Pancreas (tissue), 10 donors: ENCODE measurements around the gene RAD23A. TPM values are rescaled to one million over a fixed set of nuclear protein-coding genes. Genes with fewer than 3 reads are reported as not detected.

Experiments
- ATAC-seq, 4 donors: fragments of 200-7000 bp; cut with Tn5 transposase; one replicate each; pipeline versions ENCODE4 v1.8.0 to v1.9.1; 2020; ENCODE audit warnings: mild to moderate bottlenecking in 4 of 4, moderate library complexity in 4 of 4
- DNase-seq, 6 donors: peaks; one replicate each; pipeline ENCODE4 v3.0.0-alpha.2; 2020
- FAIRE-seq: peaks from 2 replicates; lab custom pipeline; 2012; peaks lifted over from hg19 to GRCh38; lab: Jason Lieb, UNC
- H3K27ac ChIP-seq, 4 donors: fragments of 200-600 bp; sonication (generic); 1 replicate in 3 of 4; 2 replicates in 1 of 4; pipeline versions ENCODE4 v1.5.0 to v1.8.0; 2020
- H3K27me3 ChIP-seq, 4 donors: fragments of 200-600 bp; one replicate each; pipeline ENCODE4 v1.8.0; 2021
- H3K36me3 ChIP-seq, 3 donors: fragments of 200-600 bp; sonication (generic) in 1 of 3; one replicate each; pipeline versions ENCODE4 v1.5.0 to v1.8.0; 2020 to 2021
- H3K4me1 ChIP-seq, 3 donors: fragments of 200-600 bp; one replicate each; pipeline ENCODE4 v1.8.0; 2021
- H3K4me3 ChIP-seq, 4 donors: fragments of 200-600 bp; sonication (generic) in 2 of 4; one replicate each; pipeline versions ENCODE4 v1.5.0 to v1.8.0; 2020 to 2021
- H3K9me3 ChIP-seq, 4 donors: fragments of 200-600 bp; one replicate each; pipeline ENCODE4 v1.8.0; 2021
- WGBS, 2 donors: extraction: QIAGEN DNeasy Blood & Tissue Kit; methylation state at CpG; one replicate each; pipeline ENCODE4 v1.1.7; 2013; 5-methylcytosine and 5-hydroxymethylcytosine counted together
- intact Hi-C, 3 donors: fragments of 100-400 bp; cut with DNase I; formaldehyde crosslinking; loops; one replicate each; pipeline versions ENCODE4 v1.11.1 to v1.14.2; 2022
- microRNA-seq, 2 donors: library from miRNA; unstranded; fragments of <30 nt; microRNA quantifications; one replicate each; pipeline versions ENCODE4 to v1.1.0, GENCODE V29; 2019 to 2020
- polyA plus RNA-seq, 2 donors: library from polyadenylated mRNA; stranded (reverse); fragments of 200-250 nt; gene quantifications; one replicate each; pipeline ENCODE4 v1.2.3, GENCODE V29; 2013
- total RNA-seq, 6 donors: library from RNA; stranded (reverse); fragmentation: NEBNext Ultra II Directional in 4 of 6; extraction: Animal tissue kit (Norgen Biotek cat#: 25700) in 4 of 6; gene quantifications; one replicate each; pipeline versions ENCODE4 v1.2.1 to v1.2.4, GENCODE V29; 2021 to 2023
- TF ChIP-seq, protein P1 (sequence below), 4 donors: fragments of 200-600 bp; sonication (generic) in 3 of 4; IDR thresholded peaks; one replicate each; pipeline versions ENCODE4 v1.5.0 to v1.8.0; 2021; ENCODE audit warnings: antibody characterized with exemption in 4 of 4
- donor health status: healthy with polysubstance abuse.
- donor health status: DM: no; HTN: no; CAD: no; lungs with moderate emphysema.
- donor health status: DM: no; HTN: no; CAD: no.
- donor health status: control.
- donor health status: control.
- donor health status: Bipolar disorder and iron deficiency.
- donor health status: DM: yes; HTN: yes; CAD: no.
- donor health status: DM: no; HTN: no; CAD: no.
- donor health status: DM: no; HTN: no; CAD: no.
- donor health status: DM: yes; HTN: yes; CAD: no.

The RAD23A gene
- total and polyA plus RNA-seq, 8 donors: 35.0 to 99.1 (median 46.8) TPM

- intact Hi-C loops: no loop called here
- TF ChIP-seq, protein P1, sequence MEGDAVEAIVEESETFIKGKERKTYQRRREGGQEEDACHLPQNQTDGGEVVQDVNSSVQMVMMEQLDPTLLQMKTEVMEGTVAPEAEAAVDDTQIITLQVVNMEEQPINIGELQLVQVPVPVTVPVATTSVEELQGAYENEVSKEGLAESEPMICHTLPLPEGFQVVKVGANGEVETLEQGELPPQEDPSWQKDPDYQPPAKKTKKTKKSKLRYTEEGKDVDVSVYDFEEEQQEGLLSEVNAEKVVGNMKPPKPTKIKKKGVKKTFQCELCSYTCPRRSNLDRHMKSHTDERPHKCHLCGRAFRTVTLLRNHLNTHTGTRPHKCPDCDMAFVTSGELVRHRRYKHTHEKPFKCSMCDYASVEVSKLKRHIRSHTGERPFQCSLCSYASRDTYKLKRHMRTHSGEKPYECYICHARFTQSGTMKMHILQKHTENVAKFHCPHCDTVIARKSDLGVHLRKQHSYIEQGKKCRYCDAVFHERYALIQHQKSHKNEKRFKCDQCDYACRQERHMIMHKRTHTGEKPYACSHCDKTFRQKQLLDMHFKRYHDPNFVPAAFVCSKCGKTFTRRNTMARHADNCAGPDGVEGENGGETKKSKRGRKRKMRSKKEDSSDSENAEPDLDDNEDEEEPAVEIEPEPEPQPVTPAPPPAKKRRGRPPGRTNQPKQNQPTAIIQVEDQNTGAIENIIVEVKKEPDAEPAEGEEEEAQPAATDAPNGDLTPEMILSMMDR (IDR thresholded peaks at IDR 0.05): no peak
- Histone ChIP-seq H3K36me3 (no peaks in the 10 kb centered on the region), H3K9me3 (no peaks in the 10 kb centered on the region), H3K4me1 (peaks cover 0 to 14% (median 3%) of the 10 kb centered on the region in 3 donors), H3K27me3 (no peaks in the 10 kb centered on the region), H3K4me3 (peak overlapping the region in 1 of 4 donors; percentile 22), H3K27ac (peak overlapping the region; percentile 46 to 75 (median 66))
- DNase-seq (no peak), FAIRE-seq (no peak), ATAC-seq (peak; percentile 21 to 45 (median 23))
- 72 to 74% methylated on average over 41 of the region's 41 CpGs for WGBS, 2 donors
These were observed 56.0 kb downstream of the RAD23A start for GRCh38 chr19:13001502-13002165.

DNA sequence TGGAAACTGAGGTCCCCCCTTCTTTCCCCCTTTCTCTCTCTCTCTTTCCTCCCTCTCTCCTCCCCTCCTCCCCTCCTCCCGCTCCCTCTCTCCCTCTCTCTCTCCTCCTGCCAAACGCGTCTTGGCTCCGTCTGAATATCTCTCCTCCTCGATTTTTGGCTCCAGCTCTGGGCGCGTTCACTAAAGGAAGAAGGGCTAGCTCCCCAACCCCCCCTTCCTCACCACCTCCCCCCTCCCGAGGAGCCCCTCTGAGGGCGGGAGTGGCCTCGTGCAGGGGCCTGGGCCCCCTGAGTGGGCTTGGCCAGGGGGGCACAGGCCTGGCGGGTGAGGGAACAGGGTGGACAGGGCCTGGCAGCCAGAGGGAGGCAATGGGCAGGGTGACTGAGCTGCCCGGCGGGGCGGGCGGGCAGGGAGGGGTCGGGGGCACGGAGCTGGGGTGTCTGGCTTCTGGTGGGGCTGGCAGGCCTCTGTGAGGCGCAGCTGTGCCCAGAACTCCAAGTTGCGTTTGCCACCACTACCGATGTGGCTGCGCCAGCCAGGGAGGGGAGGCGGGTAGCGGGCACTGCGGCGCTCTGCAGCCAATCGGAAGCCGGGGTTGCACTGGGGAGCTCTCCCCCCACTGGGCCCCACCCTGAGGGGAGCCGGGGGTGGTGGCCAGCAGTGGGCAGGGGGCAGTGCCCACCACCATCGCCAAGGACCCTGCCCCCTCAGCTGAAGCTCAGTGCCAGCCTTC, 56.7 kb downstream of the RAD23A start:
- Histone ChIP-seq H3K36me3 (no peaks in the 10 kb centered on the region), H3K27me3 (no peaks in the 10 kb centered on the region), H3K4me3 (peak overlapping the region in 1 of 4 donors; percentile 22), H3K9me3 (no peaks in the 10 kb centered on the region), H3K27ac (peak overlapping the region; percentile 58 to 75 (median 66)), H3K4me1 (peaks cover 0 to 15% (median 8%) of the 10 kb centered on the region in 3 donors)
- TF ChIP-seq, protein P1 (IDR thresholded peaks at IDR 0.05): no peak
- ATAC-seq (peak; percentile 49 to 58 (median 54)), DNase-seq (peak in 1 of 6 donors; percentile 37), FAIRE-seq (no peak)
- intact Hi-C loops: no loop called here
- WGBS, 2 donors: 61 to 69% methylated on average over 18 to 29 of the region's 29 CpGs

- TF ChIP-seq, protein P1 (IDR thresholded peaks at IDR 0.05): no peak
- Histone ChIP-seq H3K36me3 (no peaks in the 10 kb centered on the region), H3K27ac (peak overlapping the region in 2 of 4 donors; percentile 58 to 75), H3K27me3 (no peaks in the 10 kb centered on the region), H3K9me3 (no peaks in the 10 kb centered on the region), H3K4me3 (no peak overlapping the region), H3K4me1 (peaks cover 2 to 22% (median 16%) of the 10 kb centered on the region in 3 donors)
- intact Hi-C loops: no loop called here
- FAIRE-seq (no peak), DNase-seq (no peak), ATAC-seq (no peak)
- WGBS, 2 donors: 83 to 86% methylated on average over 15 of the region's 15 CpGs
These were observed 57.4 kb downstream of the RAD23A start for GRCh38 chr19:13003081-13003480.

Small RNAs within 50 kb of the gene (microRNA-seq; reads per million reads assigned to microRNA genes)
- gene MIR5695 (0 to 0.39 reads per million in 2 donors), gene MIR6515 (1.9 to 3.5 reads per million in 2 donors)

Other genes with a start within 250 kb of the RAD23A start
- gene FBXW9, start 249.2 kb upstream of the RAD23A start, total RNA-seq: 1 to 10 TPM; 3.1 to 5.0 (median 4.2) TPM
- gene FBXW9, start 249.2 kb upstream of the RAD23A start, polyA plus RNA-seq: 1 to 10 TPM; 5.6 to 8.5 TPM
- gene TNPO2, start 221.9 kb upstream of the RAD23A start, total RNA-seq: 10 to 100 TPM; 15.7 to 29.5 (median 20.8) TPM
- gene TNPO2, start 221.9 kb upstream of the RAD23A start, polyA plus RNA-seq: 10 to 100 TPM; 29.0 to 37.2 TPM
- gene TRIR, start 211.2 kb upstream of the RAD23A start, total RNA-seq: 10 to 100 TPM; 49.2 to 86.5 (median 63.0) TPM
- 100 to 1,000 TPM; 163 to 191 TPM for gene TRIR, start 211.2 kb upstream of the RAD23A start, polyA plus RNA-seq
- 10 to 100 TPM; 16.6 to 34.5 (median 27.9) TPM for gene GET3, start 208.4 kb upstream of the RAD23A start, total RNA-seq
- 10 to 100 TPM; 34.8 to 48.2 TPM for gene GET3, start 208.4 kb upstream of the RAD23A start, polyA plus RNA-seq
- not detected for gene BEST2, start 194.1 kb upstream of the RAD23A start, total RNA-seq
- gene BEST2, start 194.1 kb upstream of the RAD23A start, polyA plus RNA-seq: not detected
- 10 to 100 TPM; 37.7 to 60.9 (median 49.0) TPM for gene HOOK2, start 170.3 kb upstream of the RAD23A start, total RNA-seq
- gene HOOK2, start 170.3 kb upstream of the RAD23A start, polyA plus RNA-seq: 100 to 1,000 TPM; 268 to 300 TPM
- gene JUNB, start 154.4 kb upstream of the RAD23A start, total RNA-seq: 100 to 1,000 TPM in 2 of 6 donors, 10 to 100 TPM in 4; 41.6 to 109 (median 70.7) TPM
- gene JUNB, start 154.4 kb upstream of the RAD23A start, polyA plus RNA-seq: 100 to 1,000 TPM; 172 to 206 TPM
- 100 to 1,000 TPM in 4 of 6 donors, 10 to 100 TPM in 2; 77.5 to 109 (median 103) TPM for gene PRDX2, start 144.1 kb upstream of the RAD23A start, total RNA-seq
- gene PRDX2, start 144.1 kb upstream of the RAD23A start, polyA plus RNA-seq: 100 to 1,000 TPM in 1 of 2 donors, 10 to 100 TPM in 1; 75.8 to 172 TPM
- gene THSD8, start 143.8 kb upstream of the RAD23A start, total RNA-seq: 1 to 10 TPM in 5 of 6 donors, under 1 TPM in 1; 0.90 to 3.9 (median 2.1) TPM
- 1 to 10 TPM; 1.3 to 2.0 TPM for gene THSD8, start 143.8 kb upstream of the RAD23A start, polyA plus RNA-seq
- 1 to 10 TPM; 1.7 to 6.0 (median 3.0) TPM for gene RNASEH2A, start 139.3 kb upstream of the RAD23A start, total RNA-seq
- gene RNASEH2A, start 139.3 kb upstream of the RAD23A start, polyA plus RNA-seq: 1 to 10 TPM; 3.9 to 5.5 TPM
- under 1 TPM in 4 of 6 donors, not detected in 2; 0.19 to 0.86 (median 0.37) TPM for gene RTBDN, start 111.3 kb upstream of the RAD23A start, total RNA-seq
- gene RTBDN, start 111.3 kb upstream of the RAD23A start, polyA plus RNA-seq: 1 to 10 TPM; 1.2 to 4.6 TPM
- gene MAST1, start 107.3 kb upstream of the RAD23A start, total RNA-seq: 1 to 10 TPM in 1 of 6 donors, under 1 TPM in 5; 0.23 to 1.1 (median 0.84) TPM
- gene MAST1, start 107.3 kb upstream of the RAD23A start, polyA plus RNA-seq: 1 to 10 TPM; 5.8 to 7.3 TPM
- 10 to 100 TPM; 16.2 to 35.9 (median 20.5) TPM for gene DNASE2, start 64.4 kb upstream of the RAD23A start, total RNA-seq
- 10 to 100 TPM in 1 of 2 donors, 1 to 10 TPM in 1; 9.4 to 21.0 TPM for gene DNASE2, start 64.4 kb upstream of the RAD23A start, polyA plus RNA-seq
- gene KLF1, start 58.7 kb upstream of the RAD23A start, total RNA-seq: under 1 TPM in 2 of 6 donors, not detected in 4; 0.12 to 0.22 TPM
- gene KLF1, start 58.7 kb upstream of the RAD23A start, polyA plus RNA-seq: not detected
- gene GCDH, start 54.7 kb upstream of the RAD23A start, total RNA-seq: 10 to 100 TPM in 3 of 6 donors, 1 to 10 TPM in 3; 6.3 to 17.2 (median 11.7) TPM
- 10 to 100 TPM; 19.2 to 27.1 TPM for gene GCDH, start 54.7 kb upstream of the RAD23A start, polyA plus RNA-seq
- not detected for gene SYCE2, start 26.6 kb upstream of the RAD23A start, total RNA-seq
- gene SYCE2, start 26.6 kb upstream of the RAD23A start, polyA plus RNA-seq: under 1 TPM in 1 of 2 donors, not detected in 1; 0.19 TPM
- gene FARSA, start 12.2 kb upstream of the RAD23A start, total RNA-seq: 10 to 100 TPM; 19.4 to 46.0 (median 29.0) TPM
- 10 to 100 TPM; 30.4 to 31.0 TPM for gene FARSA, start 12.2 kb upstream of the RAD23A start, polyA plus RNA-seq
- 100 to 1,000 TPM; 279 to 681 (median 373) TPM for gene CALR, start 7.3 kb upstream of the RAD23A start, total RNA-seq
- 100 to 1,000 TPM; 132 to 263 TPM for gene CALR, start 7.3 kb upstream of the RAD23A start, polyA plus RNA-seq
- 10 to 100 TPM in 3 of 6 donors, 1 to 10 TPM in 3; 6.0 to 10.7 (median 9.8) TPM for gene GADD45GIP1, start 11.4 kb downstream of the RAD23A start, total RNA-seq
- gene GADD45GIP1, start 11.4 kb downstream of the RAD23A start, polyA plus RNA-seq: 10 to 100 TPM; 25.3 to 37.4 TPM
- gene DAND5, start 23.7 kb downstream of the RAD23A start, total RNA-seq: under 1 TPM in 3 of 6 donors, not detected in 3; 0.12 to 0.23 (median 0.12) TPM
- gene DAND5, start 23.7 kb downstream of the RAD23A start, polyA plus RNA-seq: under 1 TPM in 1 of 2 donors, not detected in 1; 0.16 TPM
- 10 to 100 TPM; 30.9 to 45.1 (median 36.0) TPM for gene NFIX, start 49.6 kb downstream of the RAD23A start, total RNA-seq
- 10 to 100 TPM in 1 of 2 donors, 1 to 10 TPM in 1; 8.3 to 16.6 TPM for gene NFIX, start 49.6 kb downstream of the RAD23A start, polyA plus RNA-seq
- gene LYL1, start 157.0 kb downstream of the RAD23A start, total RNA-seq: 1 to 10 TPM in 4 of 6 donors, under 1 TPM in 2; 0.51 to 5.5 (median 1.7) TPM
- gene LYL1, start 157.0 kb downstream of the RAD23A start, polyA plus RNA-seq: 1 to 10 TPM; 2.6 to 3.6 TPM
- 10 to 100 TPM; 12.7 to 29.2 (median 19.1) TPM for gene TRMT1, start 170.9 kb downstream of the RAD23A start, total RNA-seq
- 100 to 1,000 TPM in 1 of 2 donors, 10 to 100 TPM in 1; 85.5 to 108 TPM for gene TRMT1, start 170.9 kb downstream of the RAD23A start, polyA plus RNA-seq
- gene NACC1, start 172.4 kb downstream of the RAD23A start, total RNA-seq: 10 to 100 TPM in 5 of 6 donors, 1 to 10 TPM in 1; 9.8 to 25.3 (median 14.1) TPM
- gene NACC1, start 172.4 kb downstream of the RAD23A start, polyA plus RNA-seq: 10 to 100 TPM in 1 of 2 donors, 1 to 10 TPM in 1; 7.0 to 19.8 TPM
- 10 to 100 TPM; 14.0 to 24.6 (median 17.0) TPM for gene STX10, start 204.5 kb downstream of the RAD23A start, total RNA-seq
- 10 to 100 TPM; 61.4 to 73.5 TPM for gene STX10, start 204.5 kb downstream of the RAD23A start, polyA plus RNA-seq
- 10 to 100 TPM; 32.4 to 59.2 (median 37.7) TPM for gene IER2, start 204.5 kb downstream of the RAD23A start, total RNA-seq
- 100 to 1,000 TPM in 1 of 2 donors, 10 to 100 TPM in 1; 80.7 to 179 TPM for gene IER2, start 204.5 kb downstream of the RAD23A start, polyA plus RNA-seq